K562 (cell line): ENCODE results near the gene YIF1A. TPM values are rescaled to one million over a fixed set of nuclear protein-coding genes. Genes with fewer than 3 reads are reported as not detected.

Experiments used
- BRCA1 ChIP-seq, 2 experiments: fragments of 450-650 bp in 1 of 2; sonication (generic) in 1 of 2; formaldehyde crosslinking in 1 of 2; IDR thresholded peaks; 2 replicates each; pipeline versions ENCODE4 v1.5.0 to v1.6.1; 2017 to 2020; ENCODE audit warnings: mild to moderate bottlenecking in 1 of 2, missing genetic modification reagents in 1 of 2
- CBX2 ChIP-seq: fragments of 200-600 bp; sonication (generic); IDR thresholded peaks from one replicate; pipeline ENCODE4 v1.6.1; 2012; ENCODE audit warnings: mild to moderate bottlenecking, low read length, inconsistent platforms; ENCODE audit not compliant: insufficient read depth, poor library complexity, severe bottlenecking
- CCNT2 ChIP-seq: IDR thresholded peaks from 2 replicates; pipeline ENCODE4 v1.6.1; 2011; ENCODE audit warnings: borderline replicate concordance, low read depth, mild to moderate bottlenecking, moderate library complexity, mixed read lengths, low read length; ENCODE audit not compliant: insufficient read length; ENCODE audit errors: extremely low read depth
- CGGBP1 ChIP-seq: fragments of 250-450 bp; sonication (Bioruptor Pico); IDR thresholded peaks from 2 replicates; pipeline ENCODE4 v1.9.0; 2021; ENCODE audit warnings: mild to moderate bottlenecking
- CREBBP ChIP-seq: IDR thresholded peaks from one replicate; pipeline ENCODE4 v1.6.1; 2012; ENCODE audit warnings: low read depth, mild to moderate bottlenecking, control low read depth, inconsistent platforms, low read length
- E2F5 ChIP-seq: sonication (generic); formaldehyde crosslinking; IDR thresholded peaks from 2 replicates; pipeline ENCODE4 v1.8.0; 2022; ENCODE audit warnings: mild to moderate bottlenecking, missing genetic modification reagents
- GABPA ChIP-seq: fragments of 200-800 bp; sonication (Bioruptor generic); conservative IDR thresholded peaks from 2 replicates; pipeline ENCODE4 v1.6.1; 2016; ENCODE audit warnings: low read depth, missing genetic modification characterization, missing compliant biosample characterization
- GABPB2 ChIP-seq: fragments of 250-450 bp; sonication (Bioruptor Pico); conservative IDR thresholded peaks from 2 replicates; pipeline ENCODE4 v1.5.1; 2021; ENCODE audit warnings: mild to moderate bottlenecking
- LARP7 ChIP-seq: fragments of 450-650 bp; IDR thresholded peaks from 2 replicates; pipeline ENCODE4 v1.6.1; 2016
- MEIS2 ChIP-seq: fragments of 450-650 bp; IDR thresholded peaks from 2 replicates; pipeline ENCODE4 v1.6.1; 2014; ENCODE audit warnings: mild to moderate bottlenecking; ENCODE audit not compliant: partially characterized antibody
- NFE2 ChIP-seq: IDR thresholded peaks from 2 replicates; pipeline ENCODE4 v1.6.1; 2014; ENCODE audit warnings: antibody characterized with exemption, low read depth
- NR1H2 ChIP-seq: sonication (generic); formaldehyde crosslinking; IDR thresholded peaks from 2 replicates; pipeline ENCODE4 v1.4.0; 2020; ENCODE audit warnings: mild to moderate bottlenecking, missing genetic modification reagents
- PHF8 ChIP-seq: fragments of 200-600 bp; sonication (generic); IDR thresholded peaks from 2 replicates; pipeline ENCODE4 v1.6.1; 2012; ENCODE audit warnings: mixed run types, mild to moderate bottlenecking, inconsistent platforms, low read length, moderate library complexity, borderline replicate concordance
- RBM39 ChIP-seq: fragments of 200-400 bp; formaldehyde crosslinking; optimal IDR thresholded peaks from 2 replicates; pipeline ENCODE3; 2018; ENCODE audit warnings: low read depth, low read length
- RFX5 ChIP-seq: IDR thresholded peaks from 2 replicates; pipeline ENCODE4 v1.6.1; 2011; ENCODE audit warnings: low read depth, mild to moderate bottlenecking, improper control_type of control experiment, low read length
- RHOXF2B ChIP-seq: fragments of 250-450 bp; sonication (Bioruptor Pico); conservative IDR thresholded peaks from 2 replicates; pipeline ENCODE4 v1.5.1; 2021
- SMC3 ChIP-seq: conservative IDR thresholded peaks from 2 replicates; pipeline ENCODE4 v1.6.1; 2011; ENCODE audit warnings: low read depth, low read length, improper control_type of control experiment; ENCODE audit not compliant: insufficient read depth
- SNRNP70 ChIP-seq: fragments of 200-400 bp; formaldehyde crosslinking; optimal IDR thresholded peaks from 2 replicates; pipeline ENCODE3; 2017; ENCODE audit warnings: low read depth, low read length
- SPI1 ChIP-seq: IDR thresholded peaks from 2 replicates; pipeline ENCODE4 v1.6.1; 2011; ENCODE audit warnings: low read depth, low read length, control low read depth, borderline replicate concordance
- THAP7 ChIP-seq: fragments of 250-450 bp; sonication (Bioruptor Pico); IDR thresholded peaks from 2 replicates; pipeline ENCODE4 v1.5.0; 2021
- ZNF124 ChIP-seq: sonication (generic); formaldehyde crosslinking; IDR thresholded peaks from 2 replicates; pipeline ENCODE4 v1.8.1; 2022; ENCODE audit warnings: missing genetic modification reagents
- ZNF140 ChIP-seq: fragments of 250-450 bp; sonication (Bioruptor Pico); IDR thresholded peaks from 2 replicates; pipeline ENCODE4 v1.8.0; 2021; ENCODE audit warnings: moderate library complexity, mild to moderate bottlenecking, inconsistent platforms
- ZNF23 ChIP-seq: fragments of 250-450 bp; sonication (Bioruptor Pico); IDR thresholded peaks from 2 replicates; pipeline ENCODE4 v1.4.0; 2020; ENCODE audit warnings: mild to moderate bottlenecking
- ZNF3 ChIP-seq: fragments of 250-450 bp; sonication (Bioruptor Pico); IDR thresholded peaks from 2 replicates; pipeline ENCODE4 v1.5.0; 2021; ENCODE audit warnings: mild to moderate bottlenecking, moderate library complexity
- ZNF324 ChIP-seq: fragments of 250-450 bp; sonication (Bioruptor Pico); IDR thresholded peaks from 2 replicates; pipeline ENCODE4 v1.4.0; 2020; ENCODE audit warnings: mild to moderate bottlenecking
- ZNF449 ChIP-seq: fragments of 250-450 bp; sonication (Bioruptor Pico); IDR thresholded peaks from 2 replicates; pipeline ENCODE4 v1.8.0; 2022; ENCODE audit warnings: moderate library complexity, mild to moderate bottlenecking, inconsistent platforms
- polyA plus RNA-seq, 8 experiments: library from polyadenylated mRNA; depleted of rRNA in 4 of 8; stranded (reverse) in 5 of 8; unstranded in 3 of 8; fragments of >200 nt; fragmentation: Nextera tagmentation in 2 of 8; fragmentation: Illumina TruSeq in 1 of 8; extraction: Ambion mirVana in 2 of 8; extraction: Trizol in 1 of 8; gene quantifications; 2 replicates each; pipeline versions ENCODE4 v1.2.1 to v1.2.3, GENCODE V29; 2011 to 2014; ENCODE audit warnings: inconsistent platforms in 1 of 8, missing spikeins in 1 of 8
- total RNA-seq, 7 experiments: library from RNA; depleted of rRNA in 6 of 7; stranded (reverse); fragments of >200 nt in 6 of 7; fragmentation: Illumina TruSeq in 2 of 7; extraction: Trizol in 2 of 7; gene quantifications; 2 replicates each; pipeline versions ENCODE4 v1.2.1 to v1.2.3, GENCODE V29; 2011 to 2021; ENCODE audit warnings: low replicate concordance in 1 of 7

The YIF1A gene
- total and polyA plus RNA-seq, 9 of the 15 experiments (the other 6 are each of a cell fraction or from before 2014, with no cell fraction given): 8.6 to 121 (median 77.2) TPM

GRCh38 chr11:66268952-66269905 is 19.7 kb downstream of the YIF1A start (continued):
- peak; percentile 44; the same call in 1 of the 2 replicates for TF ChIP-seq PHF8
- no peak for TF ChIP-seq ZNF23 (CRISPR knock-in tag)
- TF ChIP-seq SPI1: peak; percentile 94
- no peak for TF ChIP-seq CREBBP
- no peak for TF ChIP-seq CCNT2
- TF ChIP-seq GABPA (tag): peak; percentile 52
- no peak for TF ChIP-seq LARP7
- TF ChIP-seq ZNF3 (CRISPR knock-in tag): no peak
- TF ChIP-seq SMC3: no peak
- no peak for TF ChIP-seq ZNF449 (CRISPR knock-in tag)
- no peak for TF ChIP-seq THAP7 (CRISPR knock-in tag)
- no peak for TF ChIP-seq GABPB2 (CRISPR knock-in tag)
- TF ChIP-seq RHOXF2B: no peak
- TF ChIP-seq BRCA1 (IDR thresholded peaks at IDR 0.05): no peak
- no peak for TF ChIP-seq BRCA1 (CRISPR knock-in tag; IDR thresholded peaks at IDR 0.05)
- TF ChIP-seq ZNF324 (CRISPR knock-in tag): no peak
- TF ChIP-seq CBX2: no peak
- TF ChIP-seq CGGBP1 (CRISPR knock-in tag): no peak
- TF ChIP-seq NR1H2: no peak
- TF ChIP-seq MEIS2: no peak
- TF ChIP-seq ZNF140: no peak
- TF ChIP-seq RFX5: no peak
- no peak for TF ChIP-seq RBM39
- no peak for TF ChIP-seq NFE2
- TF ChIP-seq ZNF124: no peak
- no peak for TF ChIP-seq SNRNP70
- no peak for TF ChIP-seq E2F5
